H1 (cell line): Measurements from ENCODE around the gene SLC9A7. TPM values are rescaled to one million over a fixed set of nuclear protein-coding genes. Genes with fewer than 3 reads are reported as not detected.

Experiments used
- CBX8 ChIP-seq: fragments of 300-800, 300-1000 bp; sonication (generic); IDR thresholded peaks from 2 replicates; pipeline ENCODE4 v1.7.1; 2016; ENCODE audit warnings: low read depth, low read length, borderline replicate concordance
- MAFK ChIP-seq: IDR thresholded peaks from 2 replicates; pipeline ENCODE4 v1.6.1; 2012; ENCODE audit warnings: low read depth, mild to moderate bottlenecking, improper control_type of control experiment, low read length
- polyA plus RNA-seq, 7 experiments: library from polyadenylated mRNA; depleted of rRNA in 3 of 7; stranded (reverse) in 5 of 7; unstranded in 2 of 7; fragments of >200 nt in 5 of 7; fragments of 200-250 nt in 2 of 7; gene quantifications; 1 replicate in 5 of 7; 2 replicates in 1 of 7; 4 replicates in 1 of 7; pipeline versions ENCODE4 v1.2.1 to v1.2.3, GENCODE V29; 2011 to 2013; ENCODE audit warnings: missing spikeins in 2 of 7, mixed read lengths in 2 of 7
- total RNA-seq: library from RNA; stranded (reverse); fragmentation: NEBNext Ultra II Directional; extraction: Animal tissue kit (Norgen Biotek cat#: 25700); gene quantifications from 2 replicates; pipeline ENCODE4 v1.2.1, GENCODE V29; 2021

SLC9A7 gene
- total and polyA plus RNA-seq, 2 of the 8 experiments (the other 6 are each of a cell fraction or from before 2014, with no cell fraction given): 6.7 to 17.2 TPM

DNA sequence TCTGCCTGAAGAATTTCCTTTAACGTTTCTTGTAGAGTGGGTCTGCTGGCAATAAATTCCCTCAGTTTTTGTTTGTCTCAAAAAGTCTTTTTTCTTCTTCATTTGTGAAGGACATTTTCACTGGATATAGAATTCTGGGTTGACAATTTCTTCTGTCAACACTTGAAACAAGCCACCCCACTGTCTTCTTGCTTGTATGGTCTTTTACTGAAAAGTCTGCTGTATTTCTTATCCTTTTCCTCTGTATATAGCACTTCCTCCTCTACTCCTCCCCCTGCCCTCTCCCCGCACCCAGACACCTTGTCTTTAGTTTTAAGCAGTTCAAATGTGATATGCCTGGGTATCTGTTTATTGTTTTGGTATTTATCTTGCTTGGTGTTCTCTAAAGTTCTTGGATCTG, 23.3 kb downstream of the SLC9A7 start (continued):
- TF ChIP-seq CBX8: no peak
- no peak for TF ChIP-seq MAFK
- TF ChIP-seq, all 59 proteins: peak for 0
